ENCODE data around the gene AP1M1. TPM values are rescaled to one million over a fixed set of nuclear protein-coding genes. Genes with fewer than 3 reads are reported as not detected.

AP1M1 gene
- total and polyA plus RNA-seq, 4 donors, result 31.2 to 85.7 (median 54.2) TPM

DNA sequence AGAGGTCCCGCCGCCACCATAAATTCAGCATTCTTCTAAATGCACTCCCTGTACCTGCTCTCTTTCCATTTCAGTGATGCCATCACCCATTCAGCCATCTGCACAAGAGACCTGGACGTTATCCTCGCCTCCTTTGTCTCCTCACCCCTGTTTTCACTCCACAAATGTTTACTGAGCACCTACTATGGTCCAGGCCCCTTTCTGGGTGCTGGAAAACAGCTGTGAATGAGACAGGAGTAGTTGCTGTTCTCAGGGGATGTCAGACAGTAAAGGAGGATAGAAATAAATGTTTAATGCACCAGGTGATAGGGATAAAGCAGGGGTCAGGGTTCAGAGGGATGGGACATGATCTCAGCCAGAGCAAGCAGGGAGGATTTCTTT, 3.3 kb downstream of the AP1M1 start:
- ATAC-seq (ENCODE audit: insufficient read depth, low FRiP score) (no peak), DNase-seq (no peak)
- Histone ChIP-seq H3K4me1 (ENCODE audit: control insufficient read depth in 5 of 5, insufficient read depth in 5 of 5, low read length in 5 of 5) (peaks cover 3 to 30% (median 8%) of the 10 kb centered on the region in 5 donors), H3K9me3 (ENCODE audit: control insufficient read depth in 4 of 4, insufficient read depth in 3 of 4, low read length in 3 of 4) (no peaks in the 10 kb centered on the region), H3K36me3 (ENCODE audit: control insufficient read depth in 4 of 4, insufficient read depth in 4 of 4, low read length in 4 of 4) (peaks cover 4 to 41% (median 16%) of the 10 kb centered on the region in 4 donors), H3K27ac (ENCODE audit: low read depth in 1 of 2, low read length in 1 of 2) (no peak overlapping the region), H3K9ac (ENCODE audit: insufficient read depth in 1 of 2, low read length in 2 of 2) (no peak overlapping the region), H3K27me3 (ENCODE audit: control insufficient read depth in 3 of 3, insufficient read depth in 3 of 3, low read length in 2 of 3) (no peaks in the 10 kb centered on the region), H3K4me3 (no peak overlapping the region)
- TF ChIP-seq, protein P1, sequence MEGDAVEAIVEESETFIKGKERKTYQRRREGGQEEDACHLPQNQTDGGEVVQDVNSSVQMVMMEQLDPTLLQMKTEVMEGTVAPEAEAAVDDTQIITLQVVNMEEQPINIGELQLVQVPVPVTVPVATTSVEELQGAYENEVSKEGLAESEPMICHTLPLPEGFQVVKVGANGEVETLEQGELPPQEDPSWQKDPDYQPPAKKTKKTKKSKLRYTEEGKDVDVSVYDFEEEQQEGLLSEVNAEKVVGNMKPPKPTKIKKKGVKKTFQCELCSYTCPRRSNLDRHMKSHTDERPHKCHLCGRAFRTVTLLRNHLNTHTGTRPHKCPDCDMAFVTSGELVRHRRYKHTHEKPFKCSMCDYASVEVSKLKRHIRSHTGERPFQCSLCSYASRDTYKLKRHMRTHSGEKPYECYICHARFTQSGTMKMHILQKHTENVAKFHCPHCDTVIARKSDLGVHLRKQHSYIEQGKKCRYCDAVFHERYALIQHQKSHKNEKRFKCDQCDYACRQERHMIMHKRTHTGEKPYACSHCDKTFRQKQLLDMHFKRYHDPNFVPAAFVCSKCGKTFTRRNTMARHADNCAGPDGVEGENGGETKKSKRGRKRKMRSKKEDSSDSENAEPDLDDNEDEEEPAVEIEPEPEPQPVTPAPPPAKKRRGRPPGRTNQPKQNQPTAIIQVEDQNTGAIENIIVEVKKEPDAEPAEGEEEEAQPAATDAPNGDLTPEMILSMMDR (IDR thresholded peaks at IDR 0.05; ENCODE audit: control extremely low read depth, extremely low read depth), result no peak
- 91 to 92% methylated on average over 4 of the region's 4 CpGs for WGBS, 2 donors

DNA sequence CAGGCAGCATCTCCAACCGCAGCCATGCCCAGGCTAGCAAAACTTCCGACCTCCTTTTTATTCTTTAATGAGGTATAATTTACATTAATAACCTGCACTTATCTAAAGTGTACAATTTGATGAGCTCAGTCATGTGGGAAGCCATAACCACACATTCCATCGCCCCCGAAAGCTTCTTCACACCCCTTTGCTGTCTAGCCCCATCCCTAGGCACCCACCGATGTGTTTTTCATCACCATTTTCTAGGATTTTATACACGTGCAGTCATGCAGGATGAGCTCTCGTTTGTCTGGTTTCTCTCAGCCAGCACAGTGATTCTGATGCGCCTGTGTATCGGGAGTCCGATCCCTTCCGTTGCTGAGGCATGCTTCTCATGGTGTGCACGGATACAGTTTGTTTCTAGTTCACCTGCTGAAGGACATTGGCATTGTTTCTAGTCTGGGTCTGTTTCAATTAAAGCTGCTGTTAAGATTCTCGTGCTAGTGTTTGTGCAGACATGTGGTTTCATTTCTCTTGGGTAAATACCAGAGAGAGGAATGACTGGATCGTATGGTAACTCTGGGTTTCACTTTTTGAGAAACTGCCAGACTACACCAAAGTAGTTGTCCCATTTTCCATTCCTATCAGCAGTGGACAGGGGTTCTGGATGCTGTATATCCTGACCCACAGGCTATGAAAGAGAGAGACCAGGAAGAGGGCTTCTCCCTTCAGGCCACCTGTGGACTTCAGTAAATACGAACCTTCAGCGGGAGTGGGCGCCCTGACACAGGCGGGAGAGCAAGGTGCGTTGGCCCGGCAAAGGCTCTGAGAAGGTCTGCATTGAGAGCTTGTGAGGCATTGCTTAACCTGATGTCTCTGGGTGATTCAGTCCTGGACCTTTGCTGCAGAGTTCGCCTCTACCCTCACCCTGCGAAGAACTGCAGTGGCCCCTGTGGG, 4.9 kb downstream of the AP1M1 start:
- Histone ChIP-seq H3K27me3 (ENCODE audit: control insufficient read depth in 3 of 3, insufficient read depth in 3 of 3, low read length in 2 of 3) (no peaks in the 10 kb centered on the region), H3K9me3 (ENCODE audit: control insufficient read depth in 4 of 4, insufficient read depth in 3 of 4, low read length in 3 of 4) (no peaks in the 10 kb centered on the region), H3K36me3 (ENCODE audit: control insufficient read depth in 4 of 4, insufficient read depth in 4 of 4, low read length in 4 of 4) (peaks cover 4 to 52% (median 21%) of the 10 kb centered on the region in 4 donors), H3K27ac (ENCODE audit: low read depth in 1 of 2, low read length in 1 of 2) (no peak overlapping the region), H3K4me3 (no peak overlapping the region), H3K9ac (ENCODE audit: insufficient read depth in 1 of 2, low read length in 2 of 2) (no peak overlapping the region), H3K4me1 (ENCODE audit: control insufficient read depth in 5 of 5, insufficient read depth in 5 of 5, low read length in 5 of 5) (peaks cover 0 to 22% (median 5%) of the 10 kb centered on the region in 5 donors)
- ATAC-seq (ENCODE audit: insufficient read depth, low FRiP score), result no peak
- no peak for DNase-seq
- TF ChIP-seq, protein P1 (IDR thresholded peaks at IDR 0.05; ENCODE audit: control extremely low read depth, extremely low read depth), result no peak
- 84 to 90% methylated on average over 22 of the region's 22 CpGs for WGBS, 2 donors

DNA sequence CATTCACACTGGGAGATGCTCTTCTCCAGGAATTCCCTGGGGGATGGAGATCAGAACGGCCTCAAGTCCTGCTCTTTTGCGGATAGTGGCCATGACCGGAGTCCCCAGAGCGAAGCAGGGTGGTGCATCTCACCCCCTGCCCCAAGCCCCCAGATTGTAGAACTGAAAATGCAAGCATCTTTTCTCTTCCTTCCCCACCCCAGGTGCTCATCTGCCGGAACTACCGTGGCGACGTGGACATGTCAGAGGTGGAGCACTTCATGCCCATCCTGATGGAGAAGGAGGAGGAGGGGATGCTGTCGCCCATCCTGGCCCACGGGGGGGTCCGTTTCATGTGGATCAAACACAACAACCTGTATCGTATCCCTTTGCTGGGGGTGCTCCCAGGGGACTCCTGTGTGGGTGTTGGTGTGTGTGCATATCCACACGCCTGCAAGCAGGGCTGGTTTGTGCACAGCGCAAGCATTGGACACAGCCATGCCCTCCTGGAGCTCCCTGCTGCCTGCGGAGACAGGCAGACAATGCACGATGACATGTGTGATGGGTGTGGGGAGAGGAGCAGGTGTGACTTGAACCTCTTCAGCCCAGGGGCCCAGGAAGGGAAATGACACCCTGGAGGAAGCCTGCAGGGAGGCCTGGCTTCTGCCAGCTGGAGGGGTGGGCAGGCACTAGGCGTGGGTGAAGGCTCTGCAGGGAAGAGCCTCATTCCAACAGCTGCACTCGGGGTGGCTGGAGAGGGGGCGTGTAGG, 5.7 kb downstream of the AP1M1 start:
- ATAC-seq (ENCODE audit: insufficient read depth, low FRiP score), result no peak
- no peaks in the 10 kb centered on the region for H3K9me3 ChIP-seq (ENCODE audit: control insufficient read depth in 4 of 4, insufficient read depth in 3 of 4, low read length in 3 of 4)
- no peak overlapping the region for H3K27ac ChIP-seq (ENCODE audit: low read depth in 1 of 2, low read length in 1 of 2)
- H3K27me3 ChIP-seq (ENCODE audit: control insufficient read depth in 3 of 3, insufficient read depth in 3 of 3, low read length in 2 of 3), result no peaks in the 10 kb centered on the region
- H3K4me3 ChIP-seq, result no peak overlapping the region
- H3K9ac ChIP-seq (ENCODE audit: insufficient read depth in 1 of 2, low read length in 2 of 2), result no peak overlapping the region
- TF ChIP-seq, protein P1 (IDR thresholded peaks at IDR 0.05; ENCODE audit: control extremely low read depth, extremely low read depth), result no peak
- peaks cover 4 to 60% (median 25%) of the 10 kb centered on the region in 4 donors for H3K36me3 ChIP-seq (ENCODE audit: control insufficient read depth in 4 of 4, insufficient read depth in 4 of 4, low read length in 4 of 4)
- DNase-seq, result no peak
- WGBS, 2 donors, result 92 to 96% methylated on average over 19 of the region's 19 CpGs
- H3K4me1 ChIP-seq (ENCODE audit: control insufficient read depth in 5 of 5, insufficient read depth in 5 of 5, low read length in 5 of 5), result peaks cover 0 to 19% (median 5%) of the 10 kb centered on the region in 5 donors

Data from lung (tissue), 12 donors.